ENCODE measurements around the gene AP2A2.

GRCh38 chr11:1006762-1007161 is 81.1 kb downstream of the AP2A2 start:
- TF ChIP-seq, protein P1, sequence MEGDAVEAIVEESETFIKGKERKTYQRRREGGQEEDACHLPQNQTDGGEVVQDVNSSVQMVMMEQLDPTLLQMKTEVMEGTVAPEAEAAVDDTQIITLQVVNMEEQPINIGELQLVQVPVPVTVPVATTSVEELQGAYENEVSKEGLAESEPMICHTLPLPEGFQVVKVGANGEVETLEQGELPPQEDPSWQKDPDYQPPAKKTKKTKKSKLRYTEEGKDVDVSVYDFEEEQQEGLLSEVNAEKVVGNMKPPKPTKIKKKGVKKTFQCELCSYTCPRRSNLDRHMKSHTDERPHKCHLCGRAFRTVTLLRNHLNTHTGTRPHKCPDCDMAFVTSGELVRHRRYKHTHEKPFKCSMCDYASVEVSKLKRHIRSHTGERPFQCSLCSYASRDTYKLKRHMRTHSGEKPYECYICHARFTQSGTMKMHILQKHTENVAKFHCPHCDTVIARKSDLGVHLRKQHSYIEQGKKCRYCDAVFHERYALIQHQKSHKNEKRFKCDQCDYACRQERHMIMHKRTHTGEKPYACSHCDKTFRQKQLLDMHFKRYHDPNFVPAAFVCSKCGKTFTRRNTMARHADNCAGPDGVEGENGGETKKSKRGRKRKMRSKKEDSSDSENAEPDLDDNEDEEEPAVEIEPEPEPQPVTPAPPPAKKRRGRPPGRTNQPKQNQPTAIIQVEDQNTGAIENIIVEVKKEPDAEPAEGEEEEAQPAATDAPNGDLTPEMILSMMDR (IDR thresholded peaks at IDR 0.05): no peak
- no peak for TF ChIP-seq POLR2A (IDR thresholded peaks at IDR 0.05)
